H9 (cell line): Measurements from ENCODE around the gene SLC24A3. TPM values are rescaled to one million over a fixed set of nuclear protein-coding genes. Genes with fewer than 3 reads are reported as not detected.

Experiments
- DNase-seq: peaks from one replicate; pipeline ENCODE4 v3.0.0-alpha.2; 2017
- H2AFZ ChIP-seq: one replicate; pipeline ENCODE4 v1.6.1; 2013; ENCODE audit warnings: mild to moderate bottlenecking, low read length, control low read depth, moderate library complexity
- H2AK5ac ChIP-seq: 2 replicates; pipeline ENCODE4 v1.6.1; 2013; ENCODE audit warnings: low read length, control low read depth, mixed read lengths; ENCODE audit not compliant: insufficient read length
- H2BK120ac ChIP-seq: one replicate; pipeline ENCODE4 v1.6.1; 2013; ENCODE audit warnings: low read depth, mild to moderate bottlenecking, low read length, control low read depth, inconsistent platforms; ENCODE audit not compliant: poor library complexity, severe bottlenecking
- H2BK12ac ChIP-seq: 2 replicates; pipeline ENCODE4 v1.6.1; 2013; ENCODE audit warnings: low read length, control low read depth, mixed read lengths, low read depth; ENCODE audit not compliant: insufficient read length
- H2BK15ac ChIP-seq: 2 replicates; pipeline ENCODE4 v1.6.1; 2013; ENCODE audit warnings: low read depth, low read length, control low read depth
- H2BK20ac ChIP-seq: one replicate; pipeline ENCODE4 v1.6.1; 2013; ENCODE audit warnings: low read depth, mild to moderate bottlenecking, low read length, control low read depth, inconsistent platforms; ENCODE audit not compliant: poor library complexity, severe bottlenecking
- H2BK5ac ChIP-seq: 2 replicates; pipeline ENCODE4 v1.6.1; 2013; ENCODE audit warnings: low read length, control low read depth, mixed read lengths; ENCODE audit not compliant: insufficient read length
- H3K14ac ChIP-seq: 2 replicates; pipeline ENCODE4 v1.6.1; 2013; ENCODE audit warnings: low read length, control low read depth; ENCODE audit not compliant: insufficient read depth
- H3K18ac ChIP-seq: 2 replicates; pipeline ENCODE4 v1.6.1; 2013; ENCODE audit warnings: low read depth, mild to moderate bottlenecking, mixed read lengths, low read length, control low read depth; ENCODE audit not compliant: insufficient read length
- H3K23ac ChIP-seq: 2 replicates; pipeline ENCODE4 v1.6.1; 2013; ENCODE audit warnings: low read length, control low read depth, mixed read lengths, low read depth; ENCODE audit not compliant: insufficient read length
- H3K23me2 ChIP-seq: 2 replicates; pipeline ENCODE4 v1.6.1; 2013; ENCODE audit warnings: low read depth, mild to moderate bottlenecking, mixed read lengths, low read length, control low read depth; ENCODE audit not compliant: insufficient read length, poor library complexity, severe bottlenecking
- H3K27ac ChIP-seq: 2 replicates; pipeline ENCODE4 v1.5.1; 2013; ENCODE audit warnings: low read length, control low read depth, mixed read lengths, low read depth; ENCODE audit not compliant: insufficient read length
- H3K27me3 ChIP-seq: 2 replicates; pipeline ENCODE4 v1.6.1; 2013; ENCODE audit warnings: low read length, control low read depth, inconsistent platforms; ENCODE audit not compliant: insufficient read depth
- H3K4ac ChIP-seq: 2 replicates; pipeline ENCODE4 v1.6.1; 2013; ENCODE audit warnings: low read depth, mild to moderate bottlenecking, control low read depth, inconsistent platforms, low read length, moderate library complexity
- H3K4me1 ChIP-seq: 2 replicates; pipeline ENCODE4 v1.6.1; 2013; ENCODE audit warnings: low read length, control low read depth, inconsistent platforms; ENCODE audit not compliant: insufficient read depth
- H3K4me2 ChIP-seq: 2 replicates; pipeline ENCODE4 v1.6.1; 2013; ENCODE audit warnings: low read length, control low read depth, mixed read lengths; ENCODE audit not compliant: insufficient read length, insufficient read depth
- H3K56ac ChIP-seq: 2 replicates; pipeline ENCODE4 v1.6.1; 2013; ENCODE audit warnings: low read depth, mild to moderate bottlenecking, mixed read lengths, low read length, control low read depth; ENCODE audit not compliant: insufficient read length
- H3K79me1 ChIP-seq: 2 replicates; pipeline ENCODE4 v1.6.1; 2013; ENCODE audit warnings: low read depth, mild to moderate bottlenecking, moderate library complexity, low read length, control low read depth, inconsistent platforms; ENCODE audit not compliant: insufficient read depth, poor library complexity, severe bottlenecking
- H3K79me2 ChIP-seq: 2 replicates; pipeline ENCODE4 v1.6.1; 2013; ENCODE audit warnings: low read length, control low read depth, inconsistent platforms; ENCODE audit not compliant: insufficient read depth
- H3K9ac ChIP-seq: 2 replicates; pipeline ENCODE4 v1.6.1; 2013; ENCODE audit warnings: low read length, control low read depth, mixed read lengths; ENCODE audit not compliant: insufficient read length; ENCODE audit errors: extremely low read depth
- H3K9me3 ChIP-seq: one replicate; pipeline ENCODE4 v1.6.1; 2013; ENCODE audit warnings: low read depth, low read length, inconsistent platforms; ENCODE audit not compliant: control insufficient read depth
- H3T11ph ChIP-seq: one replicate; pipeline ENCODE4 v1.6.1; 2013; ENCODE audit warnings: mild to moderate bottlenecking, low read length, control low read depth, inconsistent platforms
- H4K20me1 ChIP-seq: one replicate; pipeline ENCODE4 v1.6.1; 2013; ENCODE audit not compliant: control insufficient read depth, insufficient read length, insufficient read depth
- H4K5ac ChIP-seq: 2 replicates; pipeline ENCODE4 v1.6.1; 2013; ENCODE audit warnings: low read depth, mild to moderate bottlenecking, mixed read lengths, low read length, control low read depth; ENCODE audit not compliant: insufficient read length
- H4K8ac ChIP-seq: replicated peaks from 2 replicates; pipeline ENCODE4 v1.6.1; 2013; ENCODE audit warnings: low read length, control low read depth, mixed read lengths, low read depth; ENCODE audit not compliant: insufficient read length
- H4K91ac ChIP-seq: 2 replicates; pipeline ENCODE4 v1.6.1; 2013; ENCODE audit warnings: low read depth, mild to moderate bottlenecking, moderate library complexity, mixed read lengths, low read length, control low read depth; ENCODE audit not compliant: insufficient read length
- H3K27ac Mint-ChIP-seq, 3 experiments: 2 replicates in 2 of 3; 3 replicates in 1 of 3; pipeline ENCODE4 v1.8.0; 2020 to 2021; ENCODE audit warnings: mixed read lengths in 3 of 3, mild to moderate bottlenecking in 1 of 3, moderate library complexity in 1 of 3
- H3K27me3 Mint-ChIP-seq: 2 replicates; pipeline ENCODE4 v1.8.0; 2021; ENCODE audit warnings: low read depth, mild to moderate bottlenecking, moderate library complexity, mixed read lengths
- H3K36me3 Mint-ChIP-seq, 3 experiments: 2 replicates in 2 of 3; 3 replicates in 1 of 3; pipeline ENCODE4 v1.8.0; 2020 to 2021; ENCODE audit warnings: low read depth in 3 of 3, mixed read lengths in 3 of 3; ENCODE audit not compliant: insufficient read depth in 1 of 3
- H3K4me1 Mint-ChIP-seq, 2 experiments: 2 replicates each; pipeline ENCODE4 v1.8.0; 2020; ENCODE audit warnings: mixed read lengths in 2 of 2
- H3K4me3 Mint-ChIP-seq, 2 experiments: 2 replicates in 1 of 2; 3 replicates in 1 of 2; pipeline ENCODE4 v1.8.0; 2020 to 2021; ENCODE audit warnings: mild to moderate bottlenecking in 2 of 2, mixed read lengths in 2 of 2, moderate library complexity in 1 of 2
- H3K9me3 Mint-ChIP-seq, 2 experiments: 2 replicates in 1 of 2; 3 replicates in 1 of 2; pipeline ENCODE4 v1.8.0; 2020; ENCODE audit warnings: mild to moderate bottlenecking in 2 of 2, mixed read lengths in 2 of 2, moderate library complexity in 1 of 2
- CTCF ChIP-seq: fragments of 200-600 bp; sonication (generic); conservative IDR thresholded peaks from 3 replicates; pipeline ENCODE4 v1.8.0; 2021; ENCODE audit warnings: antibody characterized with exemption, mild to moderate bottlenecking
- WGBS: extraction: QIAGEN DNeasy Blood & Tissue Kit; methylation state at CpG from one replicate; pipeline ENCODE4 v1.1.7; 2013; ENCODE audit warnings: missing lambda C conversion rate, low lambda C conversion rate, mixed read lengths; ENCODE audit not compliant: insufficient read length; ENCODE audit errors: extremely low coverage; 5-methylcytosine and 5-hydroxymethylcytosine counted together
- total RNA-seq: library from RNA; stranded (reverse); gene quantifications from 2 replicates; pipeline ENCODE4 v1.2.1, GENCODE V29; 2021

The SLC24A3 gene
- total RNA-seq, 1 experiment from 2014 or later, result 0.83 TPM

- no peak for DNase-seq
- H3K27me3 ChIP-seq, result no peaks in the 10 kb centered on the region
- H4K8ac ChIP-seq, result no peak overlapping the region
- Mint-ChIP-seq H3K27ac (no peak overlapping the region), H3K9me3 (no peaks in the 10 kb centered on the region), H3K27me3 (no peaks in the 10 kb centered on the region; the same call in 1 of the 2 replicates), H3K4me1 (peaks cover 6% of the 10 kb centered on the region in 2 experiments), H3K4me3 (no peak overlapping the region), H3K36me3 (no peaks in the 10 kb centered on the region)
- TF ChIP-seq CTCF, result no peak
- H3K4me1 ChIP-seq, result no peaks in the 10 kb centered on the region; the same call in 1 of the 2 replicates
- H3K9me3 ChIP-seq, result no peaks in the 10 kb centered on the region
- no peak overlapping the region for H2BK12ac ChIP-seq
- H3K9ac ChIP-seq, result no peak overlapping the region
- H3K14ac ChIP-seq, result no peak overlapping the region
- no peaks in the 10 kb centered on the region for H3K23me2 ChIP-seq
- no peak overlapping the region for H3K18ac ChIP-seq
- no peaks in the 10 kb centered on the region for H3K79me2 ChIP-seq
- no peak overlapping the region for H3T11ph ChIP-seq
- WGBS, result no CpG with 5 or more reads among the region's 2 CpGs
- H3K79me1 ChIP-seq, result no peaks in the 10 kb centered on the region
- no peak overlapping the region for H3K4ac ChIP-seq
- H2AFZ ChIP-seq, result no peak overlapping the region
- H2BK120ac ChIP-seq, result no peak overlapping the region
- no peak overlapping the region for H3K4me2 ChIP-seq
- no peak overlapping the region for H3K23ac ChIP-seq
- no peak overlapping the region for H3K27ac ChIP-seq
- H2BK15ac ChIP-seq, result no peak overlapping the region
- no peak overlapping the region for H3K56ac ChIP-seq
- no peak overlapping the region for H4K91ac ChIP-seq
- H2AK5ac ChIP-seq, result no peak overlapping the region
- H4K20me1 ChIP-seq, result no peaks in the 10 kb centered on the region
- H2BK20ac ChIP-seq, result no peak overlapping the region
- no peak overlapping the region for H2BK5ac ChIP-seq
- H4K5ac ChIP-seq, result no peak overlapping the region
Measured at GRCh38 chr20:19456595-19457395, 244.4 kb downstream of the SLC24A3 start.
